GM21390 (cell line): ENCODE data around the gene ROR1.

Experiments used
- ATAC-seq: cut with Tn5 transposase; IDR thresholded peaks from one replicate; pipeline ENCODE4 v1.9.1; 2021; ENCODE audit not compliant: unreplicated experiment

The ROR1 gene

GRCh38 chr1:64166629-64167028 is 392.8 kb downstream of the ROR1 start:
- ATAC-seq, result no peak

- no peak for ATAC-seq
Measured at GRCh38 chr1:64167176-64167575, 393.4 kb downstream of the ROR1 start.

GRCh38 chr1:64171246-64171645 is 397.4 kb downstream of the ROR1 start:
- no peak for ATAC-seq

GRCh38 chr1:64171797-64172281 is 398.0 kb downstream of the ROR1 start:
- ATAC-seq, result peak; percentile 77

- peak; percentile 61 for ATAC-seq
Measured at GRCh38 chr1:64172458-64172983, 398.7 kb downstream of the ROR1 start.

- no peak for ATAC-seq
Measured at GRCh38 chr1:64173336-64173940, 399.6 kb downstream of the ROR1 start.

- no peak for ATAC-seq
Measured at GRCh38 chr1:64175639-64176038, 401.8 kb downstream of the ROR1 start.

GRCh38 chr1:64176659-64177058 is 402.8 kb downstream of the ROR1 start:
- no peak for ATAC-seq

GRCh38 chr1:64179588-64179987 is 405.8 kb downstream of the ROR1 start:
- no peak for ATAC-seq

GRCh38 chr1:64182207-64182606 is 408.4 kb downstream of the ROR1 start:
- ATAC-seq, result no peak

- ATAC-seq, result no peak
Measured at GRCh38 chr1:64183395-64184002, 409.7 kb downstream of the ROR1 start.

- no peak for ATAC-seq
Measured at GRCh38 chr1:64184003-64184440, 410.2 kb downstream of the ROR1 start.

GRCh38 chr1:64186138-64186897 is 412.5 kb downstream of the ROR1 start:
- no peak for ATAC-seq

- ATAC-seq, result no peak
Measured at GRCh38 chr1:64186898-64187280, 413.1 kb downstream of the ROR1 start.

GRCh38 chr1:64187646-64188045 is 413.8 kb downstream of the ROR1 start:
- no peak for ATAC-seq

GRCh38 chr1:64192290-64192689 is 418.5 kb downstream of the ROR1 start:
- no peak for ATAC-seq

- ATAC-seq, result no peak
Measured at GRCh38 chr1:64194168-64195080, 420.6 kb downstream of the ROR1 start.

- no peak for ATAC-seq
Measured at GRCh38 chr1:64195081-64195395, 421.2 kb downstream of the ROR1 start.

GRCh38 chr1:64196074-64196870 is 422.5 kb downstream of the ROR1 start:
- ATAC-seq, result no peak

- no peak for ATAC-seq
Measured at GRCh38 chr1:64197076-64197475, 423.3 kb downstream of the ROR1 start.
